Measurements from ENCODE around the gene MRI1. TPM values are rescaled to one million over a fixed set of nuclear protein-coding genes. Genes with fewer than 3 reads are reported as not detected.

Gene MRI1
- polyA plus RNA-seq, 3 donors: 3.8 to 48.9 (median 4.4) TPM

- WGBS (ENCODE audit: insufficient coverage): 100% methylated on average over 1 of the region's 2 CpGs
- Mint-ChIP-seq H3K36me3 (peaks cover 7 to 21% of the 10 kb centered on the region in 2 donors), H3K27ac (no peak overlapping the region), H3K27me3 (ENCODE audit: low read depth in 3 of 3) (peaks cover 0 to 4% (median 0%) of the 10 kb centered on the region in 3 donors), H3K9me3 (no peaks in the 10 kb centered on the region), H3K4me3 (no peak overlapping the region), H3K4me1 (peaks cover 19% of the 10 kb centered on the region)
- Histone ChIP-seq H3K9me3 (replicated peaks in 1 of 2; ENCODE audit: control insufficient read depth in 1 of 2, insufficient read depth in 1 of 2, low read length in 2 of 2) (no peaks in the 10 kb centered on the region), H3K4me2 (replicated peaks; ENCODE audit: extremely low read depth, low read length, poor library complexity, severe bottlenecking) (no peak overlapping the region), H3K9ac (ENCODE audit: insufficient read depth, low read length, poor library complexity, severe bottlenecking) (no peak overlapping the region), H3K79me2 (ENCODE audit: insufficient read depth, low read length) (peaks cover 2% of the 10 kb centered on the region), H3K36me3 (replicated peaks in 1 of 2; ENCODE audit: control insufficient read depth in 1 of 2, insufficient read depth in 2 of 2, low read length in 2 of 2) (no peaks in the 10 kb centered on the region), H2AFZ (ENCODE audit: insufficient read depth, low read depth, low read length, poor library complexity, severe bottlenecking) (no peak overlapping the region), H3K27ac (ENCODE audit: low read depth in 1 of 2, low read length in 2 of 2) (no peak overlapping the region), H4K20me1 (ENCODE audit: insufficient read depth, low read length) (no peaks in the 10 kb centered on the region), H3K4me3 (replicated peaks in 1 of 3; ENCODE audit: low read depth in 2 of 3, low read length in 3 of 3) (no peak overlapping the region), H3K27me3 (ENCODE audit: control insufficient read depth in 2 of 2, insufficient read depth in 2 of 2, low read length in 2 of 2) (no peaks in the 10 kb centered on the region), H3K4me1 (ENCODE audit: control insufficient read depth in 1 of 2, insufficient read depth in 2 of 2, low read length in 2 of 2) (peaks cover 26 to 27% of the 10 kb centered on the region in 2 donors)
- DNase-seq: no peak
- TF ChIP-seq CTCF (IDR thresholded peaks at IDR 0.05): no peak
- intact Hi-C loops (cut with micrococcal nuclease): loop anchor here (5.0 kb wide), 2 partner anchors 63 to 118 kb away; partner anchors contain the start of gene ZSWIM4 (in 1 of the 2)
These were observed 29.6 kb upstream of the MRI1 start for GRCh38 chr19:13734751-13735150.

- Histone ChIP-seq H3K4me3 (replicated peaks in 1 of 3; ENCODE audit: low read depth in 2 of 3, low read length in 3 of 3) (no peak overlapping the region), H3K79me2 (ENCODE audit: insufficient read depth, low read length) (no peaks in the 10 kb centered on the region), H3K9ac (ENCODE audit: insufficient read depth, low read length, poor library complexity, severe bottlenecking) (no peak overlapping the region), H3K27me3 (ENCODE audit: control insufficient read depth in 2 of 2, insufficient read depth in 2 of 2, low read length in 2 of 2) (no peaks in the 10 kb centered on the region), H3K9me3 (replicated peaks in 1 of 2; ENCODE audit: control insufficient read depth in 1 of 2, insufficient read depth in 1 of 2, low read length in 2 of 2) (no peaks in the 10 kb centered on the region), H2AFZ (ENCODE audit: insufficient read depth, low read depth, low read length, poor library complexity, severe bottlenecking) (no peak overlapping the region), H3K4me2 (replicated peaks; ENCODE audit: extremely low read depth, low read length, poor library complexity, severe bottlenecking) (no peak overlapping the region), H4K20me1 (ENCODE audit: insufficient read depth, low read length) (no peaks in the 10 kb centered on the region), H3K4me1 (ENCODE audit: control insufficient read depth in 1 of 2, insufficient read depth in 2 of 2, low read length in 2 of 2) (no peaks in the 10 kb centered on the region), H3K27ac (ENCODE audit: low read depth in 1 of 2, low read length in 2 of 2) (no peak overlapping the region), H3K36me3 (replicated peaks in 1 of 2; ENCODE audit: control insufficient read depth in 1 of 2, insufficient read depth in 2 of 2, low read length in 2 of 2) (no peaks in the 10 kb centered on the region)
- Mint-ChIP-seq H3K4me3 (no peak overlapping the region), H3K27me3 (ENCODE audit: low read depth in 3 of 3) (peaks cover 0 to 4% (median 2%) of the 10 kb centered on the region in 3 donors), H3K27ac (no peak overlapping the region), H3K9me3 (peaks cover 0 to 3% (median 0%) of the 10 kb centered on the region in 7 donors), H3K4me1 (no peaks in the 10 kb centered on the region), H3K36me3 (peaks cover 11 to 27% of the 10 kb centered on the region in 2 donors)
- no peak for TF ChIP-seq CTCF (IDR thresholded peaks at IDR 0.05)
- intact Hi-C loops (cut with micrococcal nuclease): no loop called here
- no CpG with 5 or more reads among the region's 1 CpG for WGBS (ENCODE audit: insufficient coverage)
- no peak for DNase-seq
These were observed 26.2 kb upstream of the MRI1 start for GRCh38 chr19:13738073-13738472.
